Cortex of kidney (tissue), 1 donor: ENCODE measurements around the gene P2RY2.

Source experiments
- DNase-seq: peaks from one replicate; lab custom pipeline; 2025; lab: John Stamatoyannopoulos, UW

The P2RY2 gene

GRCh38 chr11:73284106-73284505, 66.0 kb downstream of the P2RY2 start:
- no peak for DNase-seq

- DNase-seq = no peak
Observed at GRCh38 chr11:73285721-73286120, 67.6 kb downstream of the P2RY2 start.
